ENCODE data around the gene HNMT.

GRCh38 chr2:137957033-137957432 is 7.2 kb upstream of the HNMT start:
- TF ChIP-seq EP300 (IDR thresholded peaks at IDR 0.05) (no peak), CTCF (IDR thresholded peaks at IDR 0.05) (no peak), POLR2AphosphoS5 (IDR thresholded peaks at IDR 0.05) (no peak)
